ENCODE measurements around the gene GAS2L2.
"Not testable (repeated sequence)": the region's sequence is repeated elsewhere in the genome, so short reads cannot be mapped to it uniquely, and the experiment has no call there.

GAS2L2 gene

GRCh38 chr17:35757243-35757642 lies 4.2 kb upstream of the GAS2L2 start:
- DNase-seq (ENCODE audit: low read depth): no peak
- no peak for TF ChIP-seq CTCF (conservative IDR thresholded peaks at IDR 0.05; ENCODE audit: low read depth, low read length)
- no peak overlapping the region for H3K4me3 ChIP-seq (ENCODE audit: low read depth, low read length)

- no peak overlapping the region for H3K4me3 ChIP-seq (ENCODE audit: low read depth, low read length)
- no peak for TF ChIP-seq CTCF (conservative IDR thresholded peaks at IDR 0.05; ENCODE audit: low read depth, low read length)
- DNase-seq (ENCODE audit: low read depth): no peak
Observed at GRCh38 chr17:35752471-35752870, 568 bp downstream of the GAS2L2 start.

- not testable (repeated sequence) for H3K4me3 ChIP-seq (ENCODE audit: low read depth, low read length); DNase-seq (ENCODE audit: low read depth)
Observed at GRCh38 chr17:35751541-35751940, 1.5 kb downstream of the GAS2L2 start.

- no peak for DNase-seq (ENCODE audit: low read depth)
- TF ChIP-seq CTCF (conservative IDR thresholded peaks at IDR 0.05; ENCODE audit: low read depth, low read length): no peak
- H3K4me3 ChIP-seq (ENCODE audit: low read depth, low read length): no peak overlapping the region
Observed at GRCh38 chr17:35750526-35751395, 2.3 kb downstream of the GAS2L2 start.

GRCh38 chr17:35749560-35750412 lies 3.3 kb downstream of the GAS2L2 start:
- H3K4me3 ChIP-seq (ENCODE audit: low read depth, low read length): peak overlapping the region; percentile 21
- peak; percentile 51 for DNase-seq (ENCODE audit: low read depth)
- TF ChIP-seq CTCF (conservative IDR thresholded peaks at IDR 0.05; ENCODE audit: low read depth, low read length): no peak

GRCh38 chr17:35748979-35749378 lies 4.1 kb downstream of the GAS2L2 start:
- DNase-seq (ENCODE audit: low read depth): no peak
- no peak for TF ChIP-seq CTCF (conservative IDR thresholded peaks at IDR 0.05; ENCODE audit: low read depth, low read length)

GRCh38 chr17:35748341-35748841 lies 4.6 kb downstream of the GAS2L2 start:
- no peak for TF ChIP-seq CTCF (conservative IDR thresholded peaks at IDR 0.05; ENCODE audit: low read depth, low read length)
- no peak overlapping the region for H3K4me3 ChIP-seq (ENCODE audit: low read depth, low read length)
- no peak for DNase-seq (ENCODE audit: low read depth)

More at GRCh38 chr17:35748979-35749378, 4.1 kb downstream of the GAS2L2 start:
- H3K4me3 ChIP-seq (ENCODE audit: low read depth, low read length): no peak overlapping the region

Data from choroid plexus epithelial cell (primary cell).